ENCODE results near the gene FAM222A.

The FAM222A gene

GRCh38 chr12:109740694-109741245 is 27.1 kb downstream of the FAM222A start:
- DNase-seq: no peak

- DNase-seq: no peak
Observed at GRCh38 chr12:109741286-109741969, 27.8 kb downstream of the FAM222A start.

GRCh38 chr12:109741970-109742703 is 28.5 kb downstream of the FAM222A start:
- DNase-seq: no peak

GRCh38 chr12:109743076-109743910 is 29.7 kb downstream of the FAM222A start:
- no peak for DNase-seq

GRCh38 chr12:109744026-109744425 is 30.4 kb downstream of the FAM222A start:
- DNase-seq: no peak

GRCh38 chr12:109744986-109745942 is 31.6 kb downstream of the FAM222A start:
- DNase-seq: no peak

GRCh38 chr12:109752117-109753053 is 38.8 kb downstream of the FAM222A start:
- no peak for DNase-seq

GRCh38 chr12:109753054-109753401 is 39.4 kb downstream of the FAM222A start:
- DNase-seq: no peak

- no peak for DNase-seq
Observed at GRCh38 chr12:109753959-109754358, 40.3 kb downstream of the FAM222A start.

GRCh38 chr12:109756457-109756856 is 42.8 kb downstream of the FAM222A start:
- no peak for DNase-seq

GRCh38 chr12:109757671-109758265 is 44.1 kb downstream of the FAM222A start:
- no peak for DNase-seq

GRCh38 chr12:109758426-109759420 is 45.1 kb downstream of the FAM222A start:
- no peak for DNase-seq

GRCh38 chr12:109759595-109759994 is 46.0 kb downstream of the FAM222A start:
- DNase-seq: no peak

- no peak for DNase-seq
Observed at GRCh38 chr12:109760031-109760929, 46.7 kb downstream of the FAM222A start.

- no peak for DNase-seq
Observed at GRCh38 chr12:109760930-109761921, 47.6 kb downstream of the FAM222A start.

GRCh38 chr12:109762071-109762672 is 48.5 kb downstream of the FAM222A start:
- DNase-seq: no peak
